A673 (cell line): ENCODE data around the gene NUP93. TPM values are rescaled to one million over a fixed set of nuclear protein-coding genes. Genes with fewer than 3 reads are reported as not detected.

Experiments used
- BruUV-seq: library from RNA; stranded (reverse); fragments of 400-500 nt; replicated peaks from 2 replicates; lab custom pipeline; 2021; lab: Mats Ljungman, UMichigan
- CTCF ChIA-PET: fragments of 300-600 bp; sonication (Branson Sonifier 250); formaldehyde crosslinking; loops from one replicate; lab custom pipeline; 2022; ENCODE audit warnings: antibody characterized with exemption; lab: Charles Lee
- POLR2A ChIA-PET: fragments of 300-600 bp; sonication (Branson Sonifier 250); formaldehyde crosslinking; loops from one replicate; lab custom pipeline; 2022; ENCODE audit warnings: antibody characterized with exemption; ENCODE audit not compliant: low non-redundant PET; lab: Charles Lee
- DNase-seq: peaks from one replicate; pipeline ENCODE4 v3.0.0-alpha.2; 2015; ENCODE audit warnings: low spot score
- H3K27ac ChIP-seq: fragments of 200-600 bp; sonication (generic); 2 replicates; pipeline ENCODE4 v1.5.1; 2016; ENCODE audit warnings: mixed run types, low read depth, mild to moderate bottlenecking, mixed read lengths, antibody characterized with exemption, low read length; ENCODE audit not compliant: poor library complexity, severe bottlenecking
- H3K27me3 ChIP-seq: fragments of 200-600 bp; sonication (generic); replicated peaks from 2 replicates; pipeline ENCODE4 v1.6.1; 2017; ENCODE audit warnings: mixed run types, low read depth, mild to moderate bottlenecking, mixed read lengths, antibody characterized with exemption, low read length; ENCODE audit not compliant: insufficient read depth, poor library complexity
- H3K36me3 ChIP-seq: fragments of 200-600 bp; sonication (generic); 2 replicates; pipeline ENCODE4 v1.6.1; 2016; ENCODE audit warnings: mixed run types, mild to moderate bottlenecking, mixed read lengths, antibody characterized with exemption, low read length; ENCODE audit not compliant: insufficient read depth, poor library complexity, severe bottlenecking
- H3K4me1 ChIP-seq: fragments of 200-600 bp; sonication (generic); 2 replicates; pipeline ENCODE4 v1.6.1; 2017; ENCODE audit warnings: mixed run types, mild to moderate bottlenecking, mixed read lengths, antibody characterized with exemption, low read length; ENCODE audit not compliant: insufficient read depth, poor library complexity, severe bottlenecking
- H3K4me3 ChIP-seq: fragments of 200-600 bp; sonication (generic); 2 replicates; pipeline ENCODE4 v1.5.1; 2016; ENCODE audit warnings: low read depth, mixed run types, mild to moderate bottlenecking, mixed read lengths, low read length; ENCODE audit not compliant: poor library complexity, severe bottlenecking
- H3K9me3 ChIP-seq: fragments of 200-600 bp; sonication (generic); 2 replicates; pipeline ENCODE4 v1.6.1; 2016; ENCODE audit warnings: mixed run types, low read depth, mild to moderate bottlenecking, mixed read lengths, antibody characterized with exemption, low read length; ENCODE audit not compliant: poor library complexity, severe bottlenecking
- CTCF ChIP-seq: fragments of 300-800, 200-600 bp; sonication (generic); conservative IDR thresholded peaks from 2 replicates; pipeline ENCODE4 v1.5.1; 2017; ENCODE audit warnings: low read depth, mild to moderate bottlenecking, antibody characterized with exemption, low read length, moderate library complexity, mixed read lengths
- EZH2 ChIP-seq: fragments of 200-600 bp; sonication (generic); IDR thresholded peaks from 2 replicates; pipeline ENCODE4 v1.6.1; 2017; ENCODE audit warnings: borderline replicate concordance, low read depth, mild to moderate bottlenecking, mixed read lengths, antibody characterized with exemption, low read length; ENCODE audit not compliant: poor library complexity, severe bottlenecking
- intact Hi-C: fragments of 100-400 bp; cut with micrococcal nuclease; formaldehyde crosslinking; loops from one replicate; pipeline ENCODE4 v1.10.0; 2022; ENCODE audit not compliant: unreplicated experiment
- total RNA-seq: library from RNA; stranded (reverse); gene quantifications from 2 replicates; pipeline ENCODE4 v1.2.3, GENCODE V29; 2021

The NUP93 gene
- total RNA-seq, 1 experiment from 2014 or later: 155 TPM

- intact Hi-C loops: no loop called here
- H3K4me1 ChIP-seq: peaks cover 9% of the 10 kb centered on the region
- BruUV-seq: no TSS peak
- no peaks in the 10 kb centered on the region for H3K9me3 ChIP-seq
- DNase-seq: no peak
- TF ChIP-seq EZH2 (no peak), CTCF (no peak)
- POLR2A ChIA-PET: no interaction called here
- CTCF ChIA-PET: interaction anchor here (0.5 kb wide), 1 partner anchor 63 kb away, joined by 4 read pairs; no protein-coding TSS in a partner anchor
- no peak overlapping the region for H3K27ac ChIP-seq
- H3K4me3 ChIP-seq: no peak overlapping the region
- H3K27me3 ChIP-seq: no peaks in the 10 kb centered on the region
- no peaks in the 10 kb centered on the region for H3K36me3 ChIP-seq
Measured at GRCh38 chr16:56862776-56863175, 132.8 kb downstream of the NUP93 start.

DNA sequence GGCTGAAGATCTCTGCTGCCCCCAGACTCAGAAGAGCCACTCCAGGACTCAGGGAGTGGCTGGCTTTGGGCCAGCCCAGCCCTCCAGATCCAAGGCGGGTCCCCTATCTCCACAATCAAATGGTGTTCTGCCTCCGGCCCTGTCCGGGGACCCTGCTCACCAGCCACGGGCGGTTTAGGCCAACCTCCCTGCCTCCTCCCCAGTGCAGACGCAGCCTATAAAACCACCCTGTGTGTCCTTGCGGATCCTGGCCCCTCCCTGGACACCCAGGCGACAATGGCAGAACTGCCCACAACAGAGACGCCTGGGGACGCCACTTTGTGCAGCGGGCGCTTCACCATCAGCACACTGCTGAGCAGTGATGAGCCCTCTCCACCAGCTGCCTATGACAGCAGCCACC, 135.0 kb downstream of the NUP93 start, which contains the start of gene SLC12A3:
Gene SLC12A3 (plus strand): TSS at position 248 of the 400 bp plus-strand sequence. CDS start 29 bp downstream, at position 277.
- Histone ChIP-seq H3K27ac (no peak within 1 kb of the TSS), H3K27me3 (no peaks in the 10 kb centered on the region), H3K9me3 (no peaks in the 10 kb centered on the region), H3K4me3 (no peak within 1 kb of the TSS), H3K36me3 (no peaks in the 10 kb centered on the region), H3K4me1 (peaks cover 9% of the 10 kb centered on the region)
- no peak for DNase-seq
- intact Hi-C loops: loop anchor here (5.0 kb wide), 1 partner anchor 302 kb away; no protein-coding TSS in a partner anchor
- no peak for TF ChIP-seq CTCF
- no peak for TF ChIP-seq EZH2
- CTCF ChIA-PET: no interaction called here
- no TSS peak for BruUV-seq
- POLR2A ChIA-PET: no interaction called here

DNA sequence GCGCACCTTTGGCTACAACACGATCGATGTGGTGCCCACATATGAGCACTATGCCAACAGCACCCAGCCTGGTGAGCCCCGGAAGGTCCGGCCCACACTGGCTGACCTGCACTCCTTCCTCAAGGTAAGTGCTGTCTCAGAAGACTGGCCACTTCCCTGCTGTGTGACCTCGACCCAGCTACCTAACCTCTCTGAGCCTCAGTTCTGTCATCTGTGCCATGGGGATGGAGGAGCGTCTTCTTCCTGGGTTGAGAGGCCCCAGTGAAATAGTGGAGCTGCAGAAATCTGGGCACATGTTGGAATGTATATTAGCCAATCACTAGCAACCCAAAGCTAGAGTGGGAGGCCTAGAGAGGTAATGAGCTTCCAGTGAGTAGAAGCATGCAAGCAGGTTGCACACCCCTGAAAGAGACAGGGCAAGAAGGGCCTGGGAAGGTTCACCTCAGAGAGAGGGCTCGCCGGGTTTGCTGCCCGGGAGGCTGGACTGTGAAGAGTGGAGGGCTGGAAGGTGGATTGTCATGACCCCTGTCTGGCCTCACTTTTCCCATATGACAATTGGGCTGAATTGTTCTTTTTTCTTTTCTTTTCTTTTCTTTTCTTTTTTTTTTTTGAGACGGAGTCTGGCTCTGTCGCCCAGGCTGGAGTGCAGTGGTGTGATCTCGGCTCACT, 135.6 kb downstream of the NUP93 start:
- POLR2A ChIA-PET: no interaction called here
- intact Hi-C loops: loop anchor here (5.0 kb wide), 1 partner anchor 302 kb away; no protein-coding TSS in a partner anchor
- no peak for TF ChIP-seq CTCF
- TF ChIP-seq EZH2: no peak
- Histone ChIP-seq H3K36me3 (no peaks in the 10 kb centered on the region), H3K27me3 (no peaks in the 10 kb centered on the region), H3K9me3 (no peaks in the 10 kb centered on the region), H3K4me3 (no peak overlapping the region), H3K27ac (no peak overlapping the region), H3K4me1 (peaks cover 9% of the 10 kb centered on the region)
- CTCF ChIA-PET: no interaction called here
- BruUV-seq: no TSS peak
- DNase-seq: no peak
